ENCODE measurements around the gene MYO7B. TPM values are rescaled to one million over a fixed set of nuclear protein-coding genes. Genes with fewer than 3 reads are reported as not detected.

The MYO7B gene
- polyA plus RNA-seq, 6 donors from 2014 or later = 1.7 to 44.3 (median 12.0) TPM

DNA sequence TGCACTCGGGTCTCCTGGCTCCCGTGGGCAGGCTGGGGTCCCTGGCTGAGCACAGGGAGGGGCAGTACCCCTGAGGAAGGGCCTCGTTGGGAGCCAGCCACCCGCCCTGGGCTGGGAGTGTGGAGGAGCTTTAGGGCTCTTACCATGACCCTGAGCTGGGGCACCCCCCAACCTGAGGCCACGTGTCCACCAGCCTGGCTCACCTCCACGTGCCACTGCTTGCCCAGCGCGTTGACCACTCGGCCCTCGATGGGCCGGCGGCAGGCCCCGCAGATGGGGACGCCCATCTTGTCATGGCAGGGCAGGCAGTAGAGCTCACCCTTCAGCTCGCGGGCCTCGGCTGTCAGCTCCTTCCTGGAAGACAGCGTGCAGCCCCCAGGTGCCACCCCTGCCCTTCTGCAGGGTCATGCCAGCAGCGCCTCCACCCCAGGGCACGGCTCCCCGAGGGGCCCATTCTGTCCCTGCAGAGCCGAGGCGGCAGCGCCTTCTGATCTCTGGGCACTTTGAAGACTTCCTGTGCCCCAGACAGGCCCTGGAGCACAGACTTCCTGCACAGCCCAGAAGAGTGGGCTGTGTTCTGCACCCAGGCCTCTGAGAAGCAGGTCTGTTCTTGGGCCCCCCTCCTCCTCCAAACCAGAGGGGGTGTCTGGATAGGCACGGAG is 106.5 kb downstream of the MYO7B start:
- Mint-ChIP-seq H3K36me3 (no peaks in the 10 kb centered on the region), H3K27ac (peak overlapping the region in 3 of 6 donors; percentile 22 to 81 (median 50)), H3K27me3 (no peaks in the 10 kb centered on the region), H3K9me3 (no peaks in the 10 kb centered on the region), H3K4me1 (peaks cover 43 to 66% (median 48%) of the 10 kb centered on the region in 3 donors), H3K4me3 (peak overlapping the region in 4 of 8 donors; percentile 34 to 82 (median 54))
- ATAC-seq (ENCODE audit: low read depth in 2 of 2) (peak; percentile 29 to 34), DNase-seq (no peak)

DNA sequence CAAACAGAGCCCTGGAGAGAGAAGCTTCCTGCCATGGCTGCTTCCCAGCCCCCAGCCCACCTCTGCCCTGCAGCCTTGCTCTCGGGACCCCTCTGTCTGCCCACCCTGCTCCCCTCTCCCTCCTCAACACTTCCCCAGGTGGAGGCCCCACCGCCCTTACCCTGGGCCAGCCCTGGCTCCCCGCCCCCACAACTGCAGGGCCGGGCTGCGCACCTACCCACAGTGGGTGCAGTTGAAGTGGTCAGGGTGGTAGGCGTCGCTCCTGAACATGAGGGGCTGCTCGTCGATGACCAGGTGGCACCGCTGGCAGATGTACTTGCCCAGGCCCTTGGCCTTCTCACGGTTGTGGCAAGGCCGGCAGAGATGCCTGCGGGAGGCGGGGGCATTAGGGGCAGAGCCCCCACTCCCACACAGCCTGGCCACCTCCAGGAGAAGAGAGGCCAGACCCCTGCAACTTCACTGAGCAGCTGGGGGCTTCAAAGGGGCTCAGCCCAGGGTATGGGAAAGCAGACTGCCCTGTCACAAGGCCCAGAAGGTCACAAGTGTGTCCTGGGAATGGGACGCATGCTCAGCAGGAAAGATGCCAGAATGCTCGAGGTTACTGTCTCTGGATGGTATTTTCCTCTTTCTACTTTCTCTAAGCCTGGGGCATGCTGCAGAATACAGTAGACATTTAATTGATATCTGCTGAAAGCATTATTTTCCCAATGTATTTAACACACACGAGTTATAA is 107.4 kb downstream of the MYO7B start:
- Mint-ChIP-seq H3K27me3 (no peaks in the 10 kb centered on the region), H3K9me3 (no peaks in the 10 kb centered on the region), H3K36me3 (no peaks in the 10 kb centered on the region), H3K27ac (peak overlapping the region in 3 of 6 donors; percentile 20 to 70 (median 63)), H3K4me3 (peak overlapping the region in 3 of 8 donors; percentile 5 to 38 (median 8)), H3K4me1 (peaks cover 41 to 68% (median 46%) of the 10 kb centered on the region in 3 donors)
- ATAC-seq (ENCODE audit: low read depth in 2 of 2) = no peak
- DNase-seq = no peak

DNA sequence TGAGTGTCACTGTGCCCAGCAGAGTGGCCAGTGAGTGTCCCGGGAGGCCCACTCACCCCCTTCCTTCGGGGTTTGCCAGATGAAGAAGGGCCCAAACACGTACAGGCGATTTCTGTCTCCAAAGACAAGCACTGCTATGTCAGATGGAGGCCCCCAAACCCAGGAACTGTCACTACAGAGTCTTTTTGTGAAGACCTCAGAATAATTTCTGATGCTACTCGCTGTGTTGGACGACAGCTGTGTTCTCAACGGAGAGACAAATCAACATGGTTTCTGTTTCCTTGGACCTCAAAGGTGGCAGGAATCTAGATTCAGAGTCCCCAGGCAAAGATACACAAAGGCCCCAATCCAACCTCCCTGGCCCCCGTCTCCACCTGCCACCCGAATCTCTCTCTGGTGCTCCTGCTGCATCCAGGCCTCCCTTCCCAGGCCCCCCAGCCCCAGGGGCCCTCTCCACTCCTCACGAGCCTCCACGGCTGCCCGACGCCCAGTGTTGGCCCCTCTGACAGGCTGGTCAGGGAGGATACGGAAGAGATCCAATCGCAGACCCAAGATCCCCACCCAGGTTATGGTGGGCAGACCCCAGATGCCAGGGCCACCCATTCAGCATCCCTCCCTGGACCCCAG is 108.1 kb downstream of the MYO7B start:
- H3K36me3 Mint-ChIP-seq = no peaks in the 10 kb centered on the region
- peak overlapping the region in 3 of 8 donors; percentile 5 to 57 (median 8) for H3K4me3 Mint-ChIP-seq
- ATAC-seq (ENCODE audit: low read depth in 2 of 2) (no peak), DNase-seq (no peak)
- H3K4me1 Mint-ChIP-seq = peaks cover 41 to 68% (median 44%) of the 10 kb centered on the region in 3 donors
- no peaks in the 10 kb centered on the region for H3K9me3 Mint-ChIP-seq
- H3K27ac Mint-ChIP-seq = peak overlapping the region in 3 of 6 donors; percentile 1 to 70 (median 20)
- H3K27me3 Mint-ChIP-seq = no peaks in the 10 kb centered on the region

DNA sequence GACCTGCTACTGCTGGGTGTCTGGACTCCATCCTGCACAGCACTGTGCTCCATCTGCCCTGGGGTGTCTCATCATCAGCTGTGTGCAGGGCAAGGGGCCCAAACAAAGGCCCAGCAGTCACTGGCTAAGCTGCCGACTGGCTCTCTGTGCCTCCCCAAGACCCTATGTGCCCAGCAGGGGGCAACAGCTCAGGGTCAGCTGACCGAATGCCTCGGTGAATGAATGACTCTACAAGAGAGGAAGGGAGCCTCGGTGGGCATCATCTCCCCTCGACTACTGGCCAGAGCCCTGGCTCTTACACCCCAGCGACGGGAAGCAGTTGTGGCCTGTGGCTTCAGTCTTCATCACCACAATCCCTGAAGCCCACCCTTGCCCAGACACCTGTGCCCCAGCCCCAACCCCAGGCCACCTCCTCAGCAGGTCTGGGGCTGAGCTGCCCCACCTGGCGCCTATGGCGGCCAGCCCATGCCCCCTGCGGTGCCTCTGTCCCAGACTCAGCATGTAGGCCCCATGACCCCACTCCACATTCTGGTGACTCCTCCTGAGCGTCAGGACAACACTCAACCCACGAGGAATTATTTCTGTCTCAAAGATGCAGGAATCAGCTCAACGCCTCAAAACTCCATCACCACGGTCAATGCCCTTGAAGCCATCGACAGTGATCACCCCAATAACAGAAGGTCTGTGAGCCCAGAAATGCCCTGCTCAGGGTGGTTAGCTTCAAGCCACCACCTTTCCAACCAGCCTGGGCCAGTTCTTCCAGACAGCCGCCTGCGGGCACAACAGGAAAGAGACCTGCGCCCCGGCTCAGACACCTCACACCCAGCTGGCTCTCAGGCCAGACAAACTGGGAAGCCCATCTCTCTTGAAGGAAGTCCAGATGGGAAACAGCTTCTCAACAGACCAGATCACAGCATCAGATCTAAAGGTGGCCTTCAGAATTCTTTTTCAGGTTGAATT is 108.9 kb downstream of the MYO7B start:
- no peaks in the 10 kb centered on the region for H3K36me3 Mint-ChIP-seq
- peaks cover 39 to 68% (median 44%) of the 10 kb centered on the region in 3 donors for H3K4me1 Mint-ChIP-seq
- peak overlapping the region in 2 of 6 donors; percentile 19 to 86 for H3K27ac Mint-ChIP-seq
- peak overlapping the region in 1 of 8 donors; percentile 57 for H3K4me3 Mint-ChIP-seq
- no peaks in the 10 kb centered on the region for H3K27me3 Mint-ChIP-seq
- DNase-seq (no peak), ATAC-seq (ENCODE audit: low read depth in 2 of 2) (no peak)
- H3K9me3 Mint-ChIP-seq = no peaks in the 10 kb centered on the region

GRCh38 chr2:127645026-127645394 is 109.5 kb downstream of the MYO7B start:
- Mint-ChIP-seq H3K4me3 (no peak overlapping the region), H3K4me1 (peaks cover 38 to 68% (median 45%) of the 10 kb centered on the region in 3 donors), H3K36me3 (no peaks in the 10 kb centered on the region), H3K9me3 (no peaks in the 10 kb centered on the region), H3K27ac (peak overlapping the region in 3 of 6 donors; percentile 20 to 86 (median 47)), H3K27me3 (no peaks in the 10 kb centered on the region)
- ATAC-seq (ENCODE audit: low read depth in 2 of 2) (no peak), DNase-seq (no peak)

- DNase-seq (no peak), ATAC-seq (ENCODE audit: low read depth in 2 of 2) (no peak)
- Mint-ChIP-seq H3K4me3 (peak within 1 kb of the TSS in 1 of 8 donors; percentile 19), H3K36me3 (no peaks in the 10 kb centered on the region), H3K27ac (peak within 1 kb of the TSS; percentile 20 to 63 (median 44)), H3K4me1 (peaks cover 35 to 62% (median 40%) of the 10 kb centered on the region in 3 donors), H3K27me3 (no peaks in the 10 kb centered on the region), H3K9me3 (no peaks in the 10 kb centered on the region)
These were observed 110.2 kb downstream of the MYO7B start, which contains the start of gene GPR17 for GRCh38 chr2:127645395-127646291. TSS of gene GPR17 (plus strand) at chr2:127646153. CDS start at chr2:127650736, 4,583 bp downstream.

- ATAC-seq (ENCODE audit: low read depth in 2 of 2) = no peak
- H3K4me3 Mint-ChIP-seq = peak overlapping the region in 1 of 8 donors; percentile 59
- no peaks in the 10 kb centered on the region for H3K36me3 Mint-ChIP-seq
- H3K27me3 Mint-ChIP-seq = no peaks in the 10 kb centered on the region
- H3K4me1 Mint-ChIP-seq = peaks cover 36 to 67% (median 48%) of the 10 kb centered on the region in 3 donors
- H3K27ac Mint-ChIP-seq = peak overlapping the region in 3 of 6 donors; percentile 27 to 63 (median 44)
- DNase-seq = no peak
- H3K9me3 Mint-ChIP-seq = no peaks in the 10 kb centered on the region
These were observed 111.2 kb downstream of the MYO7B start for GRCh38 chr2:127646487-127647241.

DNA sequence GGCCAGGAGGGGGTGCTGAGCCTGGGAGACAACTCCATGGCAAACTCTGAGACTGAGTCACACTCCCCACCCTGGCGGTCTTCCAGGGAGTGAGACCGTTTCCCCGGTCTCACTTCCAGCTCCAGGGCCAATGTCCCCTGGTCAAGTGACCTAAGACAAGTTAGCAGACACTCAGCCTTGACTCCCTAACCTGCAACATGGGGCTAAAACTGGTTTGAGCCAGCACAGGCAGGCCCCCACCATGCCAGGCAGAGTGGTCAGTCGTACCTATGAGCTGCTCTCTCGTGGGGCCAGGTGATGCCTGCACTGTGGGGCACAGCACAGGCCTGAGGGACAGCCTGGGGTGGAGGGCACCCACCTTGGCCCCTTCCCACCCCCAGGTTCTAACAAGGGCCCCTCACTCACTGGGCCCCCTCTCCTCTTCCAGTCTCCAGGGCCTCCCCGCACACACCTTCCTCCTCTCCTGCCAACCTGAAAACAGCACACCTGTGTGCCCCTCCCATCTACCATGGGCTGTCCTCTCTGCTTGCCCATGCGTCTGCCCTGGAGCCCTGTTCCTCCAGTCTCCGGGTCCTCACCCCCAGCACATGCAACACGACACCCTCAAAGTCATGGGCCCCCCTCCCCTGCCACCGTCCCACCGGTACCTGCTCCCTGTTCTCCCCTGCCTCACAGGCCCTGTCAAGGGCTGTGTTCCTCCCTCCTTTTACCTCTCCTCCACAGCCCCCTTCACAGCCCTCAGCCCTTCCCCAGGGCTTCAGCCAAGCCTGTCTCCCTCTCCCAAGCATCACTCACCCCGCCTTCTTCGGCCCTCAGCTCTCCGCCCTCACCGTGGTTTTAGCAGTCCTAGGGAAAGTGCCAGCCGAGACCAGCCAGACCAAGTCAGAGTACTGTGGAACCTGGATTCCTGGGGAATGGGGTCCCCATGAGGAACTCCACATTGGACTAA is 112.0 kb downstream of the MYO7B start:
- Mint-ChIP-seq H3K27ac (peak overlapping the region in 5 of 6 donors; percentile 27 to 89 (median 49)), H3K4me3 (peak overlapping the region in 4 of 8 donors; percentile 3 to 77 (median 51)), H3K9me3 (no peaks in the 10 kb centered on the region), H3K36me3 (no peaks in the 10 kb centered on the region), H3K27me3 (no peaks in the 10 kb centered on the region), H3K4me1 (peaks cover 43 to 69% (median 52%) of the 10 kb centered on the region in 3 donors)
- DNase-seq (no peak), ATAC-seq (ENCODE audit: low read depth in 2 of 2) (no peak)

DNA sequence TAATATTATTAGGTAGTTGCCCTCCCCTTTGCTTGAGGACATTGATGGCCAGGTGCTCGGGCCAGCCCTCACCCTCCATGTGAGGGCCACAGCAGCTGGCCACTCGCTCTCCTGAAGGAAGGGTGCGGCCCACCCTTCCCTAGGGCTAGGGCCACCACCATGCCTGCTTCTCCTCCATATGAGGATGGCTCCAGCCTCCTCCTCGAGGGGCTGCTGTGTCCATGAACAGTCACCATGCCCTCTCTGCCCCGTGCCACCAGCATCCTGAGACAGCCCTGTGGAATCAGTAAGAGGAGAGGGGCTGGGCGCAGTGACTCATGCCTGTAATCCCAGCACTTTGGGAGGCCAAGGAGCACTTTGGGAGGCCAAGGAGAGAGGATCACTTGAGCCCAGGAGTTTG is 112.8 kb downstream of the MYO7B start:
- no peak for ATAC-seq (ENCODE audit: low read depth in 2 of 2)
- H3K4me1 Mint-ChIP-seq = peaks cover 47 to 77% (median 59%) of the 10 kb centered on the region in 3 donors
- H3K27me3 Mint-ChIP-seq = no peaks in the 10 kb centered on the region
- H3K27ac Mint-ChIP-seq = peak overlapping the region in 3 of 6 donors; percentile 27 to 81 (median 74)
- no peak for DNase-seq
- no peaks in the 10 kb centered on the region for H3K36me3 Mint-ChIP-seq
- H3K4me3 Mint-ChIP-seq = peak overlapping the region in 6 of 8 donors; percentile 36 to 86 (median 69)
- no peaks in the 10 kb centered on the region for H3K9me3 Mint-ChIP-seq

DNA sequence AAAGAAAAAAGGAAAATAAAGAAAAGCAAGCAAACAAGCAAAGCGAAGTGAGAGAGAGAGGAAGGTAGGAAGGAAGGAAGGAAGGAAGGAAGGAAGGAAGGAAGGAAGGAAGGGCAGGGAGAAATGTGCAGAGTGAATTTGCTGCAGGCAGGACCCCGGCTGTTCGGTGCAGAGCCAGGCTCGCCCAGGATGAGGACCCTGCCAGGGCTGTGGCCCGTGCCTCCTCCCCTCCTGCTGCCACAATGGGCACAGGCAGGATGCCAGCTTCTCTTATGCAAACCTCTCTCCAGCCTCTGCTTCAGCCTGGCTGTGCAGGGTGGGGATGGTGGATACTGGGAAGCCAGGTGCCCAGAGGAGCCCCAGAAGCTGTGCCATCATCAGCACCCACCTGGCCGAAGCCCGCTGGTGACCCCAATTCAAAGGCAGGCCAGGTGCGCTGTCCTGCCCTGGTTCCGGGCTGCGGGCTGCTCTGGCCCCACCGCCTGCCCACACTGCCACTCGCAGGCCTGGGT is 113.7 kb downstream of the MYO7B start:
- H3K27ac Mint-ChIP-seq = peak overlapping the region in 3 of 6 donors; percentile 77 to 96 (median 92)
- no peaks in the 10 kb centered on the region for H3K36me3 Mint-ChIP-seq
- ATAC-seq (ENCODE audit: low read depth in 2 of 2) (peak; percentile 47), DNase-seq (no peak)
- peaks cover 46 to 76% (median 61%) of the 10 kb centered on the region in 3 donors for H3K4me1 Mint-ChIP-seq
- peak overlapping the region in 5 of 8 donors; percentile 51 to 76 (median 73) for H3K4me3 Mint-ChIP-seq
- H3K27me3 Mint-ChIP-seq = no peaks in the 10 kb centered on the region
- no peaks in the 10 kb centered on the region for H3K9me3 Mint-ChIP-seq

Data from naive B cell (primary cell).